SU-DHL-6 (cell line): Measurements from ENCODE around the gene SLC6A20.

ENCODE experiments used
- H2AFZ ChIP-seq: fragments of 200-600 bp; sonication (generic); 2 replicates; pipeline ENCODE4 v1.6.1; 2014; ENCODE audit warnings: low read depth, mild to moderate bottlenecking, moderate library complexity, mixed read lengths, antibody characterized with exemption, low read length; ENCODE audit not compliant: severe bottlenecking
- H3F3A ChIP-seq: fragments of 200-600 bp; shearing (Covaris generic); 2 replicates; pipeline ENCODE4 v1.6.0; 2016; ENCODE audit warnings: antibody characterized with exemption, mild to moderate bottlenecking; ENCODE audit not compliant: insufficient read depth
- H3K27ac ChIP-seq: fragments of 200-600 bp; sonication (generic); 2 replicates; pipeline ENCODE4 v1.5.1; 2016; ENCODE audit warnings: low read depth, mild to moderate bottlenecking, low read length, moderate library complexity, mixed read lengths
- H3K27me3 ChIP-seq: fragments of 200-600 bp; sonication (generic), shearing (Covaris generic); 2 replicates; pipeline ENCODE4 v1.6.0; 2014; ENCODE audit warnings: mild to moderate bottlenecking, low read length
- H3K36me3 ChIP-seq: fragments of 200-600 bp; sonication (generic); 2 replicates; pipeline ENCODE4 v1.6.1; 2014; ENCODE audit warnings: mild to moderate bottlenecking, low read length, mixed read lengths
- H3K4me2 ChIP-seq: fragments of 300-600, 200-600 bp; shearing (Covaris generic), sonication (generic); 2 replicates; pipeline ENCODE4 v1.6.0; 2014; ENCODE audit warnings: low read length, low read depth, mild to moderate bottlenecking; ENCODE audit not compliant: poor library complexity, severe bottlenecking
- H3K4me3 ChIP-seq: fragments of 200-600 bp; sonication (generic); 2 replicates; pipeline ENCODE4 v1.5.1; 2014; ENCODE audit warnings: antibody characterized with exemption, low read length, mild to moderate bottlenecking, mixed read lengths; ENCODE audit not compliant: insufficient read depth, poor library complexity, severe bottlenecking
- H3K79me2 ChIP-seq: fragments of 200-600 bp; sonication (generic); 2 replicates; pipeline ENCODE4 v1.6.1; 2014; ENCODE audit warnings: mild to moderate bottlenecking, low read length, moderate library complexity; ENCODE audit not compliant: insufficient read depth
- H3K9ac ChIP-seq: fragments of 200-600 bp; sonication (generic); 2 replicates; pipeline ENCODE4 v1.7.0; 2014; ENCODE audit warnings: mild to moderate bottlenecking, low read length
- H3K9me2 ChIP-seq: fragments of 200-600 bp; sonication (generic); replicated peaks from 2 replicates; pipeline ENCODE4 v1.6.1; 2014; ENCODE audit warnings: low read length; ENCODE audit not compliant: insufficient read depth
- H3K9me3 ChIP-seq: fragments of 200-600 bp; sonication (generic); 2 replicates; pipeline ENCODE4 v1.6.1; 2014; ENCODE audit warnings: low read length, mixed read lengths; ENCODE audit not compliant: insufficient read depth
- H4K20me1 ChIP-seq: fragments of 200-600 bp; sonication (generic); 2 replicates; pipeline ENCODE4 v1.6.1; 2014; ENCODE audit warnings: low read depth, mild to moderate bottlenecking, antibody characterized with exemption, low read length, moderate library complexity, mixed read lengths
- EZH2phosphoT487 ChIP-seq: fragments of 200-600 bp; sonication (generic), shearing (Covaris generic); conservative IDR thresholded peaks from 2 replicates; pipeline ENCODE4 v1.6.1; 2018; ENCODE audit warnings: mild to moderate bottlenecking, antibody characterized with exemption, low read length, moderate library complexity, mixed read lengths
- TF ChIP-seq, protein P1 (sequence below): fragments of 200-600 bp; sonication (generic); IDR thresholded peaks from one replicate; pipeline ENCODE4 v1.5.1; 2017; ENCODE audit warnings: antibody characterized with exemption, mild to moderate bottlenecking, low read length, moderate library complexity; ENCODE audit not compliant: insufficient read depth, poor library complexity, severe bottlenecking

Gene SLC6A20

DNA sequence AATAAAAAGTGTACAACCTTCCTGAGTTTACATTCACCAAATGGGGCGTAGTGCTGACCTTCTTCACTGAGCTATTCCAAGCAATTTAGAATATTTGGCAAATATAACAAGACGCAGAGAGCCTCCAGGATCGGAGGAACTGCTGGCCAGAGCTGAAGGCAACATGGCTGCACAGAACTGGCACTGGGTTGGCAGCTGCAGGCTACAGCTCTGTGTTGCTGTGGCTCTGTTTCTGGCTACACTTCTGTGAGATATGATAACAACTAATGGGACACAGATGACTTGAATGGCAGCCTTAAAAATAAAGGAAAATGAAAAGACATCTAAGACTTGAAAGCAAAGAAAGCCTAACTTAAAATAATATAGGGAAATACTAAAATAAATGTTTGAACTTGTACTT is 10.8 kb upstream of the SLC6A20 start:
- H3K27ac ChIP-seq: no peak overlapping the region
- no peaks in the 10 kb centered on the region for H4K20me1 ChIP-seq

DNA sequence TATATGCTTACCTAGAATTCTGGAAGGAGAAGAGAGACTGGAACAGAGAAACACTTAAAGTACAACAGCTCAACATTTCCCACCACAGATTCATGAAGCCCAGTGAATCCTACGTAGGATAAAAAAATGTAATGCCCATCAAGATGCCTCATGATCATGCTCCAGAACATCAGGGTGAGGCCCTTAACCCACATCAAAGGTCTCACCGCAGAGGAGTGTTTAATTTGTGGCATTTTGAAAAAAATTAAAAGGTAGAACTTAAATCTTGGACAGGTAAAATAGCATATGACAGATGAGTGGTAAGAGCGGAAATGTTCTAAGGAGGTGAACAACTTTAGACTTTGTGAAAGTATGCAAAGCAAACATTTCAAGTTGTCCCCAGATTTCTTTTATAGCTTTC is 9.7 kb upstream of the SLC6A20 start:
- Histone ChIP-seq H3K9me2 (no peaks in the 10 kb centered on the region), H3K79me2 (no peaks in the 10 kb centered on the region), H3K27me3 (no peaks in the 10 kb centered on the region), H3K4me3 (no peak overlapping the region), H3K9ac (no peak overlapping the region), H2AFZ (no peak overlapping the region), H3K4me2 (no peak overlapping the region), H3K27ac (no peak overlapping the region), H3F3A (no peaks in the 10 kb centered on the region), H4K20me1 (no peaks in the 10 kb centered on the region), H3K36me3 (no peaks in the 10 kb centered on the region), H3K9me3 (no peaks in the 10 kb centered on the region)
- TF ChIP-seq, protein P1, sequence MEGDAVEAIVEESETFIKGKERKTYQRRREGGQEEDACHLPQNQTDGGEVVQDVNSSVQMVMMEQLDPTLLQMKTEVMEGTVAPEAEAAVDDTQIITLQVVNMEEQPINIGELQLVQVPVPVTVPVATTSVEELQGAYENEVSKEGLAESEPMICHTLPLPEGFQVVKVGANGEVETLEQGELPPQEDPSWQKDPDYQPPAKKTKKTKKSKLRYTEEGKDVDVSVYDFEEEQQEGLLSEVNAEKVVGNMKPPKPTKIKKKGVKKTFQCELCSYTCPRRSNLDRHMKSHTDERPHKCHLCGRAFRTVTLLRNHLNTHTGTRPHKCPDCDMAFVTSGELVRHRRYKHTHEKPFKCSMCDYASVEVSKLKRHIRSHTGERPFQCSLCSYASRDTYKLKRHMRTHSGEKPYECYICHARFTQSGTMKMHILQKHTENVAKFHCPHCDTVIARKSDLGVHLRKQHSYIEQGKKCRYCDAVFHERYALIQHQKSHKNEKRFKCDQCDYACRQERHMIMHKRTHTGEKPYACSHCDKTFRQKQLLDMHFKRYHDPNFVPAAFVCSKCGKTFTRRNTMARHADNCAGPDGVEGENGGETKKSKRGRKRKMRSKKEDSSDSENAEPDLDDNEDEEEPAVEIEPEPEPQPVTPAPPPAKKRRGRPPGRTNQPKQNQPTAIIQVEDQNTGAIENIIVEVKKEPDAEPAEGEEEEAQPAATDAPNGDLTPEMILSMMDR: no peak
- TF ChIP-seq EZH2phosphoT487: no peak

More for the DNA sequence above, 10.8 kb upstream of the SLC6A20 start:
- Histone ChIP-seq H3K4me2 (no peak overlapping the region), H2AFZ (no peak overlapping the region), H3K9ac (no peak overlapping the region), H3K36me3 (no peaks in the 10 kb centered on the region), H3K27me3 (no peaks in the 10 kb centered on the region), H3K79me2 (no peaks in the 10 kb centered on the region), H3F3A (no peaks in the 10 kb centered on the region), H3K9me3 (no peaks in the 10 kb centered on the region), H3K4me3 (no peak overlapping the region), H3K9me2 (no peaks in the 10 kb centered on the region)
- TF ChIP-seq, protein P1: no peak
- TF ChIP-seq EZH2phosphoT487: no peak

DNA sequence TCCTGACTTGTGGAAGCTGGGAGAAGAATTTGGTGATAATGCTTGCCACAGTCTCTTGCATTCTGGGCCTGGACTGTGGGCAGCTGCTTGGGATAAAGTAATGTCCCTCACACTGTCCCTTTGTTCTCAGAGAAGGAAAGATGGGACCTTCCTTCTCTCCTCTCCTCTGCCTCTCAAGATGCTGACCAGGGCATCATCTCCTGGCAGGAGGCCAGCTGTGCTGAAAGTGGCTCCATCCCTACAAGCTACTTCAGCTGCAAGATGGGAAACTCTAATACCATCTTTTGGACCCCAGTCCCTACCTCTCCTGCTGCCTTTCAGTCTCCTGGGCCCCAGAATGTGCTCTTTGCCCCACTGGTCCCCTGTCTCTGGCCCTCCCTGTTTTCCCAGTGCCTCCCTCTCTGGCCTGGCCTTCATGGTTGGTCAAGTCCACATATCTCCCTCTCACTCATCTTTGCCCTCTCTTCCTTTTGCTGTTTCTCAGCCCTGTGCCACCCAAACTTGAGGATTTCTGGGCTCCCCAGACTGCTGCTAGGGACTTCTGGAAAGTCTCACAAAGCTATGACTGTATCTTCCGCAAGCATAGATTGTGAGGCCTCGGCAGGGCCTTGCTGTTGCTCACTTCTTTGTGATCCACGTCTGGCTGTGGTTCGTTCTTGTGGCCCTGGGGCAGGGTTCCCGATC is 7.1 kb upstream of the SLC6A20 start:
- H3K9me3 ChIP-seq: no peaks in the 10 kb centered on the region
- TF ChIP-seq, protein P1: no peak
- TF ChIP-seq EZH2phosphoT487: no peak
- H3K27ac ChIP-seq: no peak overlapping the region
- no peaks in the 10 kb centered on the region for H3K27me3 ChIP-seq
- no peak overlapping the region for H3K4me3 ChIP-seq
- H4K20me1 ChIP-seq: no peaks in the 10 kb centered on the region
- no peak overlapping the region for H3K4me2 ChIP-seq
- no peaks in the 10 kb centered on the region for H3K9me2 ChIP-seq
- no peaks in the 10 kb centered on the region for H3F3A ChIP-seq
- no peaks in the 10 kb centered on the region for H3K36me3 ChIP-seq
- no peak overlapping the region for H2AFZ ChIP-seq
- H3K9ac ChIP-seq: no peak overlapping the region
- no peaks in the 10 kb centered on the region for H3K79me2 ChIP-seq
